Rectal smooth muscle tissue (tissue), 1 donor: ENCODE data around the gene TACC3.

ENCODE experiments used
- H3K27ac ChIP-seq: one replicate; pipeline ENCODE4 v1.7.0; 2013; ENCODE audit warnings: low read depth, low read length, inconsistent platforms
- H3K27me3 ChIP-seq: one replicate; pipeline ENCODE4 v1.7.0; 2013; ENCODE audit warnings: low read length; ENCODE audit not compliant: control insufficient read depth, insufficient read depth
- H3K36me3 ChIP-seq: one replicate; pipeline ENCODE4 v1.7.0; 2013; ENCODE audit warnings: low read length; ENCODE audit not compliant: control insufficient read depth, insufficient read depth
- H3K4me1 ChIP-seq: one replicate; pipeline ENCODE4 v1.7.0; 2013; ENCODE audit warnings: low read length; ENCODE audit not compliant: control insufficient read depth, insufficient read depth
- H3K4me3 ChIP-seq: one replicate; pipeline ENCODE4 v1.7.0; 2013; ENCODE audit warnings: low read length
- H3K9ac ChIP-seq: one replicate; pipeline ENCODE4 v1.7.0; 2013; ENCODE audit warnings: low read length

The TACC3 gene

DNA sequence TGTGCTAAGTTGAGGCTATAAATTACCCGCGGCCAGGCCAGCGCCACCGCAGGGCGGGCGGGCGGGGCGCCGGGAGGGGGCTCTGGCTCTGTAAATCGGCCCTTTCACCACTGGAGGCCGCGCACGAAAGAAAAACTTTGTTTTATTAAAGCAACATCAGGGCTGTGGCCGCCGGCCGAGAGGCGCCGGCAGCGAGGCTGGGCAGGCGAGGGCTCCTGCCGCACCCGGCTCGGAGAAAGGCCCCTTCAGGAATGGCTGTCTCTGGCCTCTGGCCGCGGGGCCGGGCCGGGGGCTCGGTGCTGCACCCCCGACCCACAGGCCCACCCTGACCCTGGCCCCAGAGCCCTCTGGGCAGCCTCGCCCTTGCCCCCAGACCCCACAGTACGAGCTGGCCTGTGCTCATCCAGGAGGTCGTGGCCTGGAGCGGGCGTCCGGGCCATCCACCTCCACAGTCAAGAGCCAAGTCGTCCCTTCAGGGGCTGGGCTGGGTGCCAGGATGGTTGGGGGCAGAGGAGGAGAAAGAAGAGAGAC lies 42.3 kb downstream of the TACC3 start:
- H3K36me3 ChIP-seq = no peaks in the 10 kb centered on the region
- H3K27me3 ChIP-seq = peaks cover 17% of the 10 kb centered on the region
- no peak overlapping the region for H3K27ac ChIP-seq
- H3K4me1 ChIP-seq = peaks cover 2% of the 10 kb centered on the region
- no peak overlapping the region for H3K4me3 ChIP-seq
- no peak overlapping the region for H3K9ac ChIP-seq

DNA sequence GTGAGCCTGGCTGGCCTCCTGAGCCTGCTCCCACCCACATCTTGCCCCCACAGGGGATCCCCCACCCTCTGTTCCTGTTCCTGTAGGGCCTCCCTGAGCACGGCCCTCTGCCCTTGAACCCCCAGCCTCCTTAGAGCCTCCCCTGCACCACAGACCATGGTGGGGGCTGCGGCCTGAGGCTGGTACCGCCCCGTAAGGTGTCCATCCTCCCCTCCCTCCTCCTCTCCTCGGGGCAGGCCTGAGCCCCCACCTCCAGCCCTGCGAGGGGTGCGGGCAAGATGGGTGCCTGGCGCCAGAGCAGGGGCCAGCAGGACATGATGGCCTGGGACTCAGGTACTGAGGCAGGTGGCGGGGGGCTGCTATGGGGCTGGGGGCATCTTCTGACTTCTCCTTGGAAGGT lies 43.3 kb downstream of the TACC3 start:
- no peak overlapping the region for H3K4me3 ChIP-seq
- H3K9ac ChIP-seq = no peak overlapping the region
- peaks cover 2% of the 10 kb centered on the region for H3K4me1 ChIP-seq
- H3K27ac ChIP-seq = no peak overlapping the region
- no peaks in the 10 kb centered on the region for H3K36me3 ChIP-seq
- H3K27me3 ChIP-seq = peaks cover 19% of the 10 kb centered on the region

DNA sequence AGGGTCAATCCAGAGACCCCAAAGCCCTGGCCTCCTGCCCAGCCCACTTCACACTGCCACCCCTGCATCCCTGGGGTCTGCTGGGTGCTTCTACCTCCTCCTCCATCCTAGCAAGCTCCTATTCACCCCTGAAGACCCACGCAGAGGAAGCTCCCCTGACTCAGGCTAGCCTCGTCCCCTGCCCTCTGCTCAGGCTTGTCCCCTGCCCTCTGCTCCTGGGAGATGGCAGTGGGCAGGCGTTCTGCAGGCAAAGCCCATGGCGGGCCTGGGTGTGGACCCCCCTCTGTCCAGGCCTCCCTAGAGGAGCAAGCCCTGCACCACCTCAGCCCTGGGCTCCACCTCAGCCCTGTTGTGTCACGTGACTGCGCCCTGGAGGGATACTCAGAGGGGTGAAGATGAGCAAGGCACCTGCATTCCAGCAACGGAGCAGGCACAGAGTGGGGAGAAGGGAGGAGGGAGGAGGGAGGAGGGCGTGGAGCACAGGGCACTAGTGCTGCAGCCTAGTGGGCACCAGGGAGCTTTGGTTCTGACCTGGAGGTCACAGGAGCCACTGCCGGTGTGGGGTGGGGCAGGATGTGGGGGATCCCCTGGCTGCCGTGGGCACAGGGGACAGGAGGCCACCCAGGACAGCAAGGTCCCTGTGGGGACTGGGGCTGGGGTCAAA lies 44.2 kb downstream of the TACC3 start:
- Histone ChIP-seq H3K9ac (no peak overlapping the region), H3K4me3 (no peak overlapping the region), H3K4me1 (peaks cover 2% of the 10 kb centered on the region), H3K27me3 (peaks cover 19% of the 10 kb centered on the region), H3K27ac (no peak overlapping the region), H3K36me3 (no peaks in the 10 kb centered on the region)

DNA sequence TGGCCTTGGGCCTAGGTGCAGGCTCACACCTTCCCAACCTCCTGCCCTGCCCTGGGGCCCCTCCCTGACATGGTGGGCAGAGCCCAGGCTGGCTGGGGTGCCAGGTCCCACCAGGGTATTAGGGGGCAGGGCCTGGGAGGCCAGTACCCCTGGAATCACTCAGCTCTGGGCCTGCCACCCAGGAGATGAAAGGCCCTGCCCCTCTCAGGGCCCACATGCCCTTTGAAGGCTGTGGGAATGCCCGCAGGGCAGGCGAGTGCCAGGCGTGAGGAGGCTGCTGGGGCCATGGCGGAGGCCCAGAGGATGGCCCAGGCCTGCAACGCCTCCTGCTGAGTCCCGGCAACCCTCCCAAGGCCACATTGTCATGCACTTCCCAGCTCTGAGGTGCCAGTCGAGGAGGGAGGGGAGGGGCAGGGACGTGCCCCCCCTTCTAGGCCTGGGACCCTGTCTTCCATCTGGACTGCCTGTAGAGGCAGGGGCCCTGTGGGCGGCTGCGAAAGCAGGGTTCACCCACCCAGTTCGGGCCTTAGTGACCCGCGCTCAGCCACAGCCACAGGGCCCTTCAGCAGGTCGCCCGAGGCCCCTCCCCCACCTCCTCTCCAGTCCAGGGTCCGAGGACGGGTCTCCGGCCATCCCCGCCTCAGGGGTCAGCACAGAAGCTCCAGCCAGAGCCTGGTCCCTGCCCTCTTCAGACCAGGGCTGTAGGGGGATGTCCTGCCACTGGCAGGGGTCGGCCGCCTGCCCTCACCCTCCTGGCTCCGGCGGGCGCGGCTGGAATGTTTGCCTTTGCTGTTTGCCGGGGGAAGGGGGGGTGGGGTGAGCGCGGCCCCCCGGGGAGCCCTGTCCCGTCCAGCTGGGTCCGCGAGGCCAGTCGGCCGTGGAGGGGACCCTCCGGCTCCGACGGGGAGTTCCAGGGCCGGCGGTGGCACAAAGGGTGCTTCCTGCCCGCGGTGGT lies 45.1 kb downstream of the TACC3 start:
- H3K4me1 ChIP-seq = peaks cover 2% of the 10 kb centered on the region
- H3K4me3 ChIP-seq = no peak overlapping the region
- H3K27ac ChIP-seq = no peak overlapping the region
- H3K27me3 ChIP-seq = peaks cover 22% of the 10 kb centered on the region
- no peaks in the 10 kb centered on the region for H3K36me3 ChIP-seq
- H3K9ac ChIP-seq = no peak overlapping the region

DNA sequence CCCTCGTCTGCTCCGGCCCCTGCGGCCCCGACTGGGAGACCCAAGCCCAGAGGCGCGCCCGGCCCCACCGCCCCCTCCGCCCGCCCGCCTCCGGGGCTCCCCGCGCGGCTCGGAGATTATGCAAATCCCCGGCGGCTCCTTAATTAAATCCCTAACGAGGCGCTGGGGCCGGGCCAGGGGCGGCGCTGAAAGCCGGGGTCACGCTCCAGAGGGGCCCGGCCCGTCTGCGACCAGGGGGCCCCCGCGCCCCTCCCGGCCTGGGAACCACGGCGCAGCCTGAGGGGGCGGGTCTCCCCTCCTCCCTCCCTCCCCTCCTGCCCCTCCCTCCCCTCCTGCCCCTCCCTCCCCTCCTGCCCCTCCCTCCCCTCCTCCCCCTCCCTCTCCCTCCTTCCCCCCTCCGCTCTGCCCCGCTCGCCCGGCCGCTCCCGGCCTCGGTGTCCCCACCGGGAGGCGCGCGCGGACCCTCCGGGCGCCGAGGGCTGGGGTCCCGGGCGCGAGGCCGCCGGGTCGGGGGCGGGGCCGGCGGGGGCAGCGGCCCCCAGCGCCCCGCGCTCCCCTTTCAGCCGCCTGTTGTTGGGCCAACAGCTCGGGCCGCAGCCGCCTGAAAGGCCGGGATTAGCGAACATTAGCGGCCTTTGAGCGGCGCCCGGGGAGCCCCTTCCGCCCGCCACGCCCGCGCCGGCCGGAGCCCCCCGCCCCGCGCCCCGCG lies 45.9 kb downstream of the TACC3 start:
- Histone ChIP-seq H3K36me3 (no peaks in the 10 kb centered on the region), H3K27ac (no peak overlapping the region), H3K4me3 (no peak overlapping the region), H3K4me1 (peaks cover 2% of the 10 kb centered on the region), H3K27me3 (peaks cover 22% of the 10 kb centered on the region), H3K9ac (no peak overlapping the region)

DNA sequence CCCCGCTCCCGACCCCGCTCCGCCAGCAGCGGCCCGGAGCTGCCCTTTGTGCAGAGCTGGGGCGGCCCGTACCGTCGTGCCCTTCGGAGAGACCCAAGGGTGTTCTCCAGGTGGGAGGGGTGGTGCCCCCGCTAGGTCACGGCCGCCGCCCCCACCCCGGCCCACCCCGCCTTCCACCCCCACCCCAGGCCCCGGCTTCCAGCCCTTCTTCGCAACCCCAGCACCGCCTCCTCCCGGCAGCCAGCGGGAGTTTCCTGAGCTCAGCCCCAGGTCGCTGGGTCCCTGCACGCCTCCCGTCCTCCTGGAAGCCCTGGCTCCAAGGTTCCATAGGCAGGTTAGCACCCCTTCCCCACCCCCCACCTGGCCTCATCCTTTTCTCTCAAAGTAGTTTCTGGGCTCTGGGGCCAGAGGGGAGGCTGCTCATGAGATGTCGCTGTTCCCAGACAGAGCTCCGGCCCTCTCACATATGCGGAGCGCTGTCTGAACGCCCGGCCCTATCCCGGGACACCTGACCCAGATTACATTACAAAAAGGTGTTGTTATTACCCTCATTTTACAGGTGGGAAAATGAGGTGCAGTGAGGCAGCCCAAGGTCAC lies 46.5 kb downstream of the TACC3 start:
- Histone ChIP-seq H3K4me3 (no peak overlapping the region), H3K9ac (no peak overlapping the region), H3K4me1 (peaks cover 2% of the 10 kb centered on the region), H3K36me3 (no peaks in the 10 kb centered on the region), H3K27ac (no peak overlapping the region), H3K27me3 (peaks cover 22% of the 10 kb centered on the region)

DNA sequence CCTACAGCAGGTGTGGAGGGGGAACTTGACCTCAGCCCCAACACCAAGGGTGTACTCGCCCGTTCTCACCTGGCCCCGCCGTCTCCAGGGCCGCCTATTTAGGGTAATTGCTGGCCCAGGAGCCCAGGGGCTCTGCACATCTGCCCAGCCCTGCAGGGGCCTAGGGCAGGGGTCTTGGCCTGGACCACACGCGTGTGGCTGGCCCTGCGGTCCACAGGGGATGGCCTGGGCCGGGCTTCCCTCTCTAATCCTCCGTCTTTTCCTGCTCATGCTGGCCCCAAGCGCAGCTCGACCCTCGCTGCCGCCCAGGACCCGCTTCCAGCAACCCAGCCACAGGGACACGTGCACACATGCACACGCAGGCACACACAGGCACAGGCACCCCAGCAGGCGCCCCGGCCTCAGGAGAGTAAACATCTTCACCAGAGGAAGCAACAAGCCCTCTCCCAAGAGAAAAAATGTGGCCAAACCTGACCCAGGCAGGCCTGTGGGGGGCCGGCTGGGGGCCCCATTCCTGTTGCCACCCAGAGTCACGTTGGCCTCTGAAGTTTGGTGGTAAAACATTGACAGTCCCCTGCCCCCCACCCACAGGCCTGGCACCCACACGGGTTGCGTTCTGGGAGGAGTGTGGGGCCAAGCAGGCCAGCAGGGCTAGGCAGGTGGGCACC lies 47.2 kb downstream of the TACC3 start:
- Histone ChIP-seq H3K36me3 (no peaks in the 10 kb centered on the region), H3K4me3 (no peak overlapping the region), H3K27me3 (peaks cover 22% of the 10 kb centered on the region), H3K4me1 (peaks cover 2% of the 10 kb centered on the region), H3K27ac (no peak overlapping the region), H3K9ac (no peak overlapping the region)

DNA sequence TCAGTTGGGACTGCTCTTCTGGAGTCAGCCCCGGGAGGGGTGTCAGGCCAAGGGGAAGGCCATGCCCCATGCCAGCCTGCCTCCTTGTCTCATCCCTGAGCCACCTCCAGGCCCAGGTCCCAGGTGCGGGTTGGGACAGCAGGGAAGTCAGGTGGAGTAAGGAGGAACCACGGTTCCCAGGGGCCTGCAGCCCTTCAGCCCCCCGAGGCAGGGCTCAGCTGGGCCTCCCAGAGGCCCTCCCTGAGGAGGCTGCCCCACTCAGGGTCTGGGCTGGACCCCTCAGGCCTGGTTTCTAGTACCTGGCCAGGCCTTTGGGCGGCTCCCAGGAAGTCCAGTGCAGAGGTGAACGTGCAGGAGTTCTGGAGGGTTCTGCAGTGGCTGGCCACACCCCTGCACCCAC lies 48.4 kb downstream of the TACC3 start:
- peaks cover 22% of the 10 kb centered on the region for H3K27me3 ChIP-seq
- H3K4me3 ChIP-seq = no peak overlapping the region
- H3K27ac ChIP-seq = no peak overlapping the region
- H3K36me3 ChIP-seq = no peaks in the 10 kb centered on the region
- no peaks in the 10 kb centered on the region for H3K4me1 ChIP-seq
- no peak overlapping the region for H3K9ac ChIP-seq

DNA sequence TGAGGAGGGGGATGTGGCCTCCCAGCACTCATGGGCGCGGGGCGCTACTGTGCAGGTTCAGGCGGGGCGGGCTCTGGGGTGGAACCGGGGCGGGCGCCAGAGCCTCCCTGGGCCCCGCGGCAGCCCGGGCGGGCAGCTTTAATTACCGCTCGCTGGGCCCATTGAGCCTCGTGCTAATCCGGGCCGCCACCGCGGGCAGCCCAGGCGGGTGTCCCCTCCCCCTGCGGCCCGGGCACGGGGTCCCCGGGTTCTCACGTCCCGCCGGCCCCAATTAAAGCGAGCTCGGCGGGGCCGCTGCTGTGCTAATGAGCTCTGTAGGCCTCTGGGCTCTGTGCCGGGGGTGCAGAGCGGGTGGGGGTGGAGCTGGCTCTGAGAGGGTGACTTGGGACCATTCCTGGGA lies 48.9 kb downstream of the TACC3 start:
- Histone ChIP-seq H3K36me3 (no peaks in the 10 kb centered on the region), H3K27me3 (peaks cover 21% of the 10 kb centered on the region), H3K9ac (no peak overlapping the region), H3K4me1 (no peaks in the 10 kb centered on the region), H3K4me3 (no peak overlapping the region), H3K27ac (no peak overlapping the region)

DNA sequence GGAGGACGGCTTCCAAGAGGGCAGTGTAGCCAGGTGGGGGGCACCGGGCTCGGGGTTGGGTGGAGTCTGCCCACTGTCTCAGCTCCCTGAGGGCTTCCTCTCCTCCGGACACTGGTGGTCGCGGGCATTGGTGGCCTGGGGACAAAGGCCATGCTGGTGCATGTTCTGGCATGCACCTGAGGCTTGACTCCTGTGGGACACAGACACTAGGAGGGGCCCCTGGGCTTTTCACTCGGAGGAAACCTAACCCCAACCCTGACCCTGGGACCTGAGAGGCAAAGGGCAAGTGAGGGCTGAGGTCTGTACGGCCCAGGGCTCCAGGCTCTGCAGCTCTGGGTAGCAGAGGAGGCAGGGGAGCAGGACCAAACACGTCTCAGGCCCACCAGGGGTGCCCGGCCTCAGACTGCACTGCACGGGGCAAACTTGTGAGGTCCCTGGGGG lies 49.5 kb downstream of the TACC3 start:
- Histone ChIP-seq H3K4me1 (no peaks in the 10 kb centered on the region), H3K9ac (no peak overlapping the region), H3K4me3 (no peak overlapping the region), H3K27me3 (peaks cover 17% of the 10 kb centered on the region), H3K36me3 (no peaks in the 10 kb centered on the region), H3K27ac (no peak overlapping the region)

DNA sequence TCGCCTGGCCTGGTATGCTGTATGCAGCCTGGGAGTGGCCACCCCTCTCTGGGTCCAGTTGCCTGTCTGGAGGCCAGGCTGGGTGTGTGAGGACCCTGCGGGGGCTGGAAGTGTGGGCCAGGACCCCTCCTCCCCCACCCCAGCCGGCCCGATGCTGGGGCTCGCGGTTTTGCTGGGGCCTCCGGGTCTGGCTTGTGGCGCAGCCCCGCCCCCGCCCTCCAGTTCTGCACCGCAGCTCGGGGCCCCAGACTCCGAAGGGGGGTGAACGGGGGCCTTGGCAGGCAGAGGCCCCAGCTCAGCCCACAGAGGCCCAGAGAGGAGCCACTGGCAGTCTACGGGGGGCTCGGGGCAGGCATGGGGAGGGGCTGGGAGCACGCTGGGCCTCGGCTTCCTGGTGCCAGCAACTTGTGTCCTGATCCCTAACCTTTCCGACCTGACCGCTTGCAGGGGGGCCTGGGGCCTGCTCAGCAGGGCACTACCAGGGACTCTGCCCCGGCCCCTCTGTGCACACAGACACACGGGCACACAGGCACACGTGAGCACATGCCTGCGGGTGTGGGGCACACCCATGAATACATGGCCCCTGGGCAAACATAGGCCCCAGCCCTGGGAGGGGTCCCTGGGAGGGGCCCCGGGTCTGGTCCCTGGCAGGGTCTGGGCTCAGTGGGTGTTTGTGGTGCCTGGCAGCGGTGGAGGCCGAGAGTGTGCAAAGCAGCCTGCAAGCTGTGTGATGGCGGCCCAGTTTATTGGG lies 50.4 kb downstream of the TACC3 start:
- Histone ChIP-seq H3K36me3 (no peaks in the 10 kb centered on the region), H3K9ac (no peak overlapping the region), H3K4me3 (no peak overlapping the region), H3K4me1 (no peaks in the 10 kb centered on the region), H3K27me3 (peaks cover 11% of the 10 kb centered on the region), H3K27ac (no peak overlapping the region)
